NCI-H1417 treated with DMSO at 0.1 percent for 48 hours (cell line): Measurements from ENCODE around the gene RAB11B.
"Not testable (repeated sequence)": the region's sequence is repeated elsewhere in the genome, so short reads cannot be mapped to it uniquely, and the experiment has no call there.

Experiments used
- DNase-seq: peaks from one replicate; lab custom pipeline; 2025; lab: John Stamatoyannopoulos, UW

Gene RAB11B

GRCh38 chr19:8389891-8390616 lies at the start of gene RAB11B:
Gene RAB11B, plus strand, starts transcription at chr19:8390360. Its CDS starts 57 bp downstream, at chr19:8390417.
- DNase-seq, result peak; percentile 99

DNA sequence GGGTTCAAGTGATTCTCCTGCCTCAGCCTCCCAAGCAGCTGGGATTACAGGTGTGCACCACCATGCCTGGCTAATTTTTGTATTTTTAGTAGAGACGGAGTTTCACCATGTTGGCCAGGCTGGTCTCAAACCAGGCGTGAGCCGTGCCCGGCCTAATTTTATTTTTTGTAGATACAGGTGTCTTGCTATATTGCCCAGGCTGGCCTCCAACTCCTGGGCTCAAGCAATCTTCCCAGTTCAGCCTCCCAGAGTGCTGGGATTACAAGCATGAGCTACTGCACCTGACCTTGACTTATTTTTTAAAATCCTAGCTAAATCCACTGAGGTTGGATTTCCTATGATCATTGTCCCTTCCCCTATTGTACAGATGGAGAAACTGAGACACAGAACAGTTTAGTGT lies 48.7 kb upstream of the RAB11B start:
- DNase-seq, result not testable (repeated sequence)

DNA sequence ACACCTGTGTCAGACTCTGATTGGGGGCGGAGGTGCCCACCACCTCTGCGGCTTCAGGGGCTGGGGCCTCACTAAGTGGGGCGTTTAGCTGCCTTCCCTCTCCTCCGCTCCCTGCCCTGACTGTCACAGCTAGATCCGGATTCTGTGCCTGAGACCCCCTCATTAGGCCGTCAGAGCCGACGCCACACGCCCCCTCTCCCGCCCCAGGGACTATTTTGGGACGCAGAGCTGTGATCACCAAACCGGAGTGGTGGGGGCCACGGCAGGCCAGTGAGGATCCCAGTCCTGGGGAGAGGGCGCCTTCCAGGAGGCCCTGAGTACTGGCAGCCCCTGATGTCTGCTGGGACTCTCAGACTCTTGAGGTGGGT lies 47.9 kb upstream of the RAB11B start:
- DNase-seq, result no peak

DNA sequence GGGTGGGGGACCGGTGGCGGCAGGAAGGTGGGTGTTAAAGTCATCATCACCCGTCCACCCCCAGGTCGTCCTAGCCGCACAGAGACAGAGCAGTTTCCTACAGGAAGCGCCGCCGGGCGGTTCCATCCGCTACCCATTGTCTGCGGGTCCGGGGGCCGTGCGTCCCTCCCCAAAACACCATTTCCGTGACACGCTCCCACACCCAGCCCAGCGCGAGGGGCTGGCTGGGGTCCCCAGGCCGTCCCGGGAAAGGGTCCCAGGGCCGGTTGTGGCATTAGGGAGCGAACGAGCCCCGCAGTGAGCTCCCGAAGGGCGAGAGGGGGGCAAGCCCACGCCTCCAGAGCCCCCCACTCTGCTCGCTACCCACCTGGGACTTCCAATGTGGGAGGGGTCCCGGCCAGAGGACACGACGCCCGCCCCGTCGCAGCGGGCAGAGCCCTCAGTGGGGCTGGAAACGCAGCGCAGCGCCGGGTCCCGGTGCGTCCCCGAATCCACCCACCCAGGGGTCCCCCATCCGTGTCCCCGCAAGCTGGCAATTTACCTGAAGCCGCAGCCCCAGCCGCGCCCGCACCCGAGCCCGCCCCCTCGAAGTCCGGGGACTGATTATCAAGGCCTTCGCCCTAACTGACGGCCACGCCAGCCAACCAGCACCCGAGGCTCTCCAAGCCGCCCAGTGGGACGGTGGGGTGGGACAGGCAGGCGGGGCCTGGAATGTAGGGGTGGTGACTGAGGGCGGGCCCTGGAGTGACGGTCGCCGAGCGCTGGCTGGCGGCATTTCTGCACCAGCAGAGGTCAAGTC lies 47.3 kb upstream of the RAB11B start, which contains the start of gene KANK3:
Gene KANK3 (minus strand): TSS at position 579 of the 799 bp plus-strand sequence. CDS start 5,434 bp downstream, outside the sequence.
- no peak for DNase-seq

DNA sequence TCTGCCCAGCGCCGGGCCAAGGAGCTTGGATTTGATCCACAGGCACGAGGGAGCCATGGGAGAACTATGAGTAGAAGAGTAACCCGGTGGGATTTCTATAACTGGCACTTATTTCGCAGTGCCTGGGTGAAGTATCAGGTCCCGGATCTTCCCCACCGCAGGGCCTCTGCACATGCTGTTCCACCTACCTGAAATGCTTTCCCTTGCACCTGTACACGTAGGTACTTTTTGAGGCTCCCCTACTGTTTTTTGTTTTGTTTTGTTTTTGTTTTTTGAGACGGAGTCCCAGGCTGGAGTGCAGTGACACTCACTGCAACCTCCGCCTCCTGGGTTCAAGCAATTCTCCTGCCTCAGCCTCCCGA lies 46.7 kb upstream of the RAB11B start:
- DNase-seq, result no peak

GRCh38 chr19:8349629-8350372 lies 40.4 kb upstream of the RAB11B start:
- DNase-seq, result not testable (repeated sequence)

- DNase-seq, result no peak
Measured at GRCh38 chr19:8352134-8352827, 37.9 kb upstream of the RAB11B start.

GRCh38 chr19:8352845-8353244 lies 37.3 kb upstream of the RAB11B start:
- not testable (repeated sequence) for DNase-seq

DNA sequence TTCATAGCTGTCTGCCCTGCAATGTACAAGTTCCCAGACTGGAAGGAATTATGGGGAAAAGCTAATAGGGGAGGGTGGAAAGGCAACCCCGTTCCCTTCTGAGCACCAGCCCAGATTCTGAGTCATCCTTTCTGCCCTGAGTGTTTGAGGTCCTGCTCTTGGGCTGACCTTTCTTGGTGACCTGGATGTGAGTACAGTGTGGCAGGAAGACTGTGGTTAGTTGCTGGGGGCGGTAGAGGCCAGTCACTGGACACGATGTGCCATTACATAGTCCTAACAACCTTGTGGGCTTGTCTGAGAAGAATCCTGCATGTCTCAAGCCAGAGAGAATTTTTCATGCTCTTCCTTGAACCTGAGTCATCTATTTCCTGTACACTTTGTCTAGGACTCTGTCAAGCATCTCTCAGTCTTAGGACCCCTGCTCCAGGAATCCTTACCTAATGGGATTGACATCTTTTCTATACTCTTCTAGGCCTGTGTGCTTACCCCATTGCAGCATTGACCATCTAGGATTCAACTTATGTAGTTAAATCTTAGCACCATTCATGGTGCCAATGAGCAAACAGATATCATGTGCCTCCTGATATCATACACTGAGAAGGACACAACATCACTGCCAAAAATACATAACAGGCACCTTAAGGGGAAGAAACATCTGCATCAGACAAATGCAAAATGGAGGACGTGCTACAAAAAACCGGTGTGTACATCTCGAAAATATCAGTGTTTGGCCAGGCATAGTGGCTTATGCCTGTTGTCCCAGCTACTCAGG lies 34.3 kb upstream of the RAB11B start:
- no peak for DNase-seq

- no peak for DNase-seq
Measured at GRCh38 chr19:8357007-8357521, 33.1 kb upstream of the RAB11B start.

GRCh38 chr19:8358948-8359347 lies 31.2 kb upstream of the RAB11B start:
- DNase-seq, result no peak

DNA sequence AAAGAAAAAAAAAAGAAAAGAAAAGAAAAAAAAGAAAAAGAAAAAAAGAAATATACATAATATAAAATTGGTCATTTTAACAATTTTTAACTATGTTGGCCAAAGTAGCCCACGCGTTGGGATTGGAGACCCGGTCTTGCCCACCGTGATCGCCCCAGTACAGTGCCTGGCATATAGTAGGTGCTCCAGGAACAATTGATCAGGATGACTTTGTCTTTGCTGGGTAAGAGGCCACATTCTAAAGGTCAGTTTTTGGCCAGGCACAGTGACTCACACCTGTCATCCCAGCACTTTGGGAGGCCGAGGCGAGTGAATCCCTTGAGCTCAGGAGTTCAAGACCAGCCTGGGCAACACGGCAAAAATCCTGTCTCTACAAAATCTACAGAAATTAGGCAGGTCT lies 30.0 kb upstream of the RAB11B start:
- no peak for DNase-seq

DNA sequence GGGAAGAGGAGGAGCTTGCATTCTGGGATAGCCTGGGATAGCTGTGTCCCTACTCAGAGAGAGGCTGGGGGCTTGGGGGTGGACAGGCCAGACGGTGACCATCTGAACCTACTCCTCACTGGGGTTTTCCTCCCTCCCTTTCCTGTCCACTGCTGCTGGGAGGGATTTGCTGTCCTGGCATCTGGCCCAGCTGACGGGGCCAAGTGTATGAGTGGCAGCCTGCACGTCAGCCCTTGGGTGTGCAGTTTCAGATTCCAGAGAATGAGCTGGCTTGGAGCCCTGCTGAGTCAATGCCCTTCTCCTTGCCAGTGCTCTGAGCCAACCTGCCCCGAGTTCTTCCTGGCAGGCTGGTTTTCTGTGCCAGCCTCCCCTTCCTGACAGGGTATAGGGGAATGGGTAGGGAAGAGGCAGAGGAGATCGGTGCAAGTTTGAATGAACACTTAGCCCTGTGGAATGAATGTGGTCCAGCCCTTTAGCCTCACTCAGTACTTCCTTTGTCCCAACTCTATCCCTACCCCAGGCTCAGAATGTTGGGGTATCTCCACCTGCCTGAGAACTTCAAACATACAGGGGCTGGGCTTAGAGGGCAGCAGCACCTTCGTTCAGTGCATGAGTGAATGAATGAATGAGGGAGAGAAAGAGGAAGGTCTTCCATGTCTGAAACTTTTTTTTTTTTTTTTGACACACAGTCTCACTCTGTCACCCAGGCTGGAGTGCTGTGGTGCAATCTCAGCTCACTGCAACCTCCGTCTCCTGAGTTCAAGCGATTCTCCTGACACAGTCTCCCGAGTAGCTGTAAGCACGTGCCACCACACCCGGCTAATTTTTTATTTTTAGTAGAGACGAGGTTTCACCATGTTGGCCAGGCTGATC lies 28.0 kb upstream of the RAB11B start:
- no peak for DNase-seq

DNA sequence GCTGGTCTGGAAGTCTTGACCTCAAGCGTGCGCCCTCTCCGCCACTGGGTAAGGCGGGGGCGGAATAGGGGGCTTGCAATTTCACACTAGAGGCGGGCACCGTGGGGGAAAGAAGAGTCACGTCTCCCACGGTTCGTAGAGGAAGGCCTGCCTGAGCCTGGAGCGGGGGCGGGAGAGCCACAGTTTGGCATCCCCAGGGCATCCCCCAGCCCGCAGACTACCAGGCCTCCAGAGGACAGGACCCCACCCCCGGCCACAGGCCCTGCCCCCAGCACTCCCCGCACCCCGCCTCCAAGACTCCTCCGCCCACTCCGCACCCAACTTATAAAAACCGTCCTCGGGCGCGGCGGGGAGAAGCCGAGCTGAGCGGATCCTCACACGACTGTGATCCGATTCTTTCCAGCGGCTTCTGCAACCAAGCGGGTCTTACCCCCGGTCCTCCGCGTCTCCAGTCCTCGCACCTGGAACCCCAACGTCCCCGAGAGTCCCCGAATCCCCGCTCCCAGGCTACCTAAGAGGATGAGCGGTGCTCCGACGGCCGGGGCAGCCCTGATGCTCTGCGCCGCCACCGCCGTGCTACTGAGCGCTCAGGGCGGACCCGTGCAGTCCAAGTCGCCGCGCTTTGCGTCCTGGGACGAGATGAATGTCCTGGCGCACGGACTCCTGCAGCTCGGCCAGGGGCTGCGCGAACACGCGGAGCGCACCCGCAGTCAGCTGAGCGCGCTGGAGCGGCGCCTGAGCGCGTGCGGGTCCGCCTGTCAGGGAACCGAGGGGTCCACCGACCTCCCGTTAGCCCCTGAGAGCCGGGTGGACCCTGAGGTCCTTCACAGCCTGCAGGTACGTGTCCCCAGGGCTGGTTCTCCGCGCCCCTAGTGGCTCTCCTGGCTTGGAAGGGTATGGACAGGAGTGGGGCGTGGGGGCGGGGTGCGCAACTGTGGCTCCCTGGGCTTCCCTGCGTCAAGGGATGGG lies 26.1 kb upstream of the RAB11B start, which contains the start of gene ANGPTL4:
Gene ANGPTL4 (plus strand): TSS at position 353 of the 969 bp plus-strand sequence. CDS start 167 bp downstream, at position 520.
- no peak for DNase-seq

GRCh38 chr19:8366121-8366581 lies 24.0 kb upstream of the RAB11B start:
- no peak for DNase-seq

DNA sequence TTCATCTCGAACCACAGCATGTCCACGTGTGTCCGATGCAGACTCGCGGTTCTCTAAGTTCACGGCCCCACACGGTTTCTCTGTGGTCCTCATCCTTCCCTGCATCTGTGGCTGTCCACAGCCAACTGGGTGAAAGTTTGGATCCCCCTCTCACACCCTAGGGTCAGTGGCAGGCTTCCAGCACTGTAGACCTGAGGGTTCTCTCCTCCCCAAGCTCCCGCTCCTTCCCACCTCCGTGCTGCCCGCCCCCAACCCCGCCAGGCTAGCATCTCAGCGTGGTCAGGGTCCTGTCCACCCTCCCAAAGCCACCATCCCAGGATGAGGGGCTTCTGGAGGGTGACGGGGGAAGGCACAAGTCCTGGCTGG lies 23.2 kb upstream of the RAB11B start:
- DNase-seq, result no peak

DNA sequence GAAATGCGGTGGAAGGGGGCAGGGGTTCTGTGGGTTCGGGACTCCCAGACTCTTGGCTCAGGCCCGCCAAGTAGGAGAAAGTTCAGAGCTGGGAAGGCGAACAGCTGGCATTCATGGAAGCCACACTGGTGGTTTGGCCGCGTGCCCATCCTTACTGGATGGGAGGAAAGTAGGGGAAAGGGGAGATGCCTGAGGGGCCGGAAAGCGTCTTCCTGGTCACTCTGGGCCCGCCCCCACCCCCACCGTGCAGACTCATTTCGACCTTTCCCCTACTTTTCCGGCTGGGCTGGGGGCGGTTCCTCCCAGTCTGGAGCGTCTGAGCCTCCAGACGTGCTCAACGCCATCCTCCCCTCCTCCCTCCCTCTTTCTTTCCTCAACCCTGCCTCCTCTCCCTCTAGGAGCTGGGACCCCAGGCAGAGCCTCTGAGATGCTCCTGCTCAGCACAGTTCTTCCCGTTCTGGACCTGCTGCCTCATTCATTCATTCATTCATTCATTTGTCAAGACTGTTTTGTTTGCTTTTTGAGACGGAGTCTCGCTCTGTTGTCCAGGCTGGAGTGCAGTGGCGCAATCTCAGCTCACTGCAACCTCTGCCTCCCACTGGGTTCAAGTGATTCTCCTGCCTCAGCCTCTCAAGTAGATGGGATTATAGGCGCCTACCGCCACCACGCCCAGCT lies 22.7 kb upstream of the RAB11B start:
- no peak for DNase-seq
